ENCODE data around the gene TPP2.

TPP2 gene

DNA sequence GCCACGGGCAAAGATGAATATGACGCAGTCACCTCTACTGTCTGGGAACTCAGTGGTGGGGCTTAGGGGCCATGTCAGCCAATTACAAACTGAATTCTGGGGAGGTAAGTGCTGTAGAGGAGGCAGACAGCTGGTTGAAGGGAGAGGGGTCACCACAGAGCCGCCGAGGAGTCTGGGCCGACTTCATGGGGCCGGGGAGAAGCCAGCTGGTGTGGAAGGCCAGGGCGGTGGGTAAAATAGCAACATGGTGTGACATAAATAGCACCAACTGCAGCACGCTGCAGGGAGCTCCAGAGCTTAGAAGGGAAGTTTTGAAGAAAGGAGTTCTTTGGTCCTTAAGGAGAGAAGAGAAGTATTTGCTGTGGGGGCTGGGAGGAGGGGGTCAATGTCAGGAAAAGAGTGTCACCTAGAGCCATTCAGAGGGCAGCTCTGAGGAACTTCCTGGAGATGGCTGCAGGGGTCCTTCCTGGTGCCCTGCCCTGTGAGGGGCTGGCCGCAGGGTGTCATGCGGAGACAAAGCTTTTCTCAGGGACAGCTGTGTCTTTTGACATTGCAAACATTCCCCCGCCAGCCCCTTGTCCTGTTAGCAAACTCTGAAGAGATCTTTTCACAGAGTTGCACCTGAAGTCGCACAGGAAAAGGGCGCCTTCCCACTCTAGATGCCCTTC lies 91.7 kb downstream of the TPP2 start:
- ATAC-seq (ENCODE audit: low read depth) (no peak), DNase-seq (ENCODE audit: low spot score) (no peak)
- Histone ChIP-seq H3K4me1 (ENCODE audit: insufficient read depth, poor library complexity, severe bottlenecking) (peaks cover 6% of the 10 kb centered on the region), H3K36me3 (ENCODE audit: low read depth) (no peaks in the 10 kb centered on the region), H3K27me3 (ENCODE audit: insufficient read depth, poor library complexity, severe bottlenecking) (no peaks in the 10 kb centered on the region), H3K27ac (ENCODE audit: poor library complexity, severe bottlenecking) (no peak overlapping the region), H3K4me3 (ENCODE audit: severe bottlenecking) (no peak overlapping the region), H3K9me3 (ENCODE audit: severe bottlenecking) (no peaks in the 10 kb centered on the region)
- TF ChIP-seq CTCF (IDR thresholded peaks at IDR 0.05; ENCODE audit: poor library complexity, severe bottlenecking): no peak

DNA sequence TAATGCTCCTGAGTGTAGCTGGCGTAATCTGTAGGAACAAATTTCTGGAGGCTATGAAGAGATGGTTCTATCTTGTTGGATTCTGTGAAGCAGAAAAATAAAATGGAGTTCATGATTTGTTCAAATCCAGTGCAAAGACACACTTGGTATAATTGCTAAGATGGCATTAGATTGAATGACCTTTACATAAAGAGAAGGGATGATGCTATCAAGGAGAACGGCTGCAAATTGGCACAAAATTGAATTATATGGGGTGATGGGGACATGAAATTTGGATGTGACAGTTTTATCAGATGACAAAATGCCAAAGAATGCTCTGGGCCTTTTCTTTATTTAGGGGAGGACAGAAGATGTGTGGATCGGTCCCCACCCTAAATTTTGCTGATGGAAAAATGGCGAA lies 94.1 kb downstream of the TPP2 start:
- H3K27ac ChIP-seq (ENCODE audit: poor library complexity, severe bottlenecking): no peak overlapping the region
- H3K27me3 ChIP-seq (ENCODE audit: insufficient read depth, poor library complexity, severe bottlenecking): no peaks in the 10 kb centered on the region
- no peaks in the 10 kb centered on the region for H3K9me3 ChIP-seq (ENCODE audit: severe bottlenecking)
- no peak for TF ChIP-seq CTCF (IDR thresholded peaks at IDR 0.05; ENCODE audit: poor library complexity, severe bottlenecking)
- no peak overlapping the region for H3K4me3 ChIP-seq (ENCODE audit: severe bottlenecking)
- no peaks in the 10 kb centered on the region for H3K36me3 ChIP-seq (ENCODE audit: low read depth)
- ATAC-seq (ENCODE audit: low read depth) (no peak), DNase-seq (ENCODE audit: low spot score) (no peak)
- peaks cover 6% of the 10 kb centered on the region for H3K4me1 ChIP-seq (ENCODE audit: insufficient read depth, poor library complexity, severe bottlenecking)

DNA sequence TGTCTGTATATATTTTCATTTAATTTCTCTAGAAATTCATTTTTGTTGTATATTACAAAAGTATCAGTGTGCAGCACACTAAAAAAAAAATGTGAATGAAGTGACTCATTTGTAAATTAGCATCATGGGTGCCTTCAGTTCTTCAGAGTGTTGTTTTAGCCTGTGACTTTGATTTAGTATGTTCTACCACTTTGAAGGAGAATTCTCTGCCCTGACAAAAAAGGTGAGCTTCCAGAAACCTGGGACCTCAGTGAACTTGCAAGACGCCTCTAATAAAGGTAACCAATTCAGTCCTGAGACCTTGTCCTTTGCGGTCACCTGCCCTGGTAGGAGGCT lies 95.7 kb downstream of the TPP2 start:
- TF ChIP-seq CTCF (IDR thresholded peaks at IDR 0.05; ENCODE audit: poor library complexity, severe bottlenecking): no peak
- no peak for ATAC-seq (ENCODE audit: low read depth)
- H3K9me3 ChIP-seq (ENCODE audit: severe bottlenecking): no peaks in the 10 kb centered on the region
- H3K27ac ChIP-seq (ENCODE audit: poor library complexity, severe bottlenecking): no peak overlapping the region
- peaks cover 3% of the 10 kb centered on the region for H3K4me1 ChIP-seq (ENCODE audit: insufficient read depth, poor library complexity, severe bottlenecking)
- H3K4me3 ChIP-seq (ENCODE audit: severe bottlenecking): no peak overlapping the region
- no peaks in the 10 kb centered on the region for H3K27me3 ChIP-seq (ENCODE audit: insufficient read depth, poor library complexity, severe bottlenecking)
- no peak for DNase-seq (ENCODE audit: low spot score)
- H3K36me3 ChIP-seq (ENCODE audit: low read depth): no peaks in the 10 kb centered on the region

GRCh38 chr13:102693250-102693649 lies 96.5 kb downstream of the TPP2 start:
- ATAC-seq (ENCODE audit: low read depth) (no peak), DNase-seq (ENCODE audit: low spot score) (no peak)
- Histone ChIP-seq H3K4me1 (ENCODE audit: insufficient read depth, poor library complexity, severe bottlenecking) (no peaks in the 10 kb centered on the region), H3K27ac (ENCODE audit: poor library complexity, severe bottlenecking) (no peak overlapping the region), H3K4me3 (ENCODE audit: severe bottlenecking) (no peak overlapping the region), H3K36me3 (ENCODE audit: low read depth) (no peaks in the 10 kb centered on the region), H3K9me3 (ENCODE audit: severe bottlenecking) (no peaks in the 10 kb centered on the region), H3K27me3 (ENCODE audit: insufficient read depth, poor library complexity, severe bottlenecking) (no peaks in the 10 kb centered on the region)
- TF ChIP-seq CTCF (IDR thresholded peaks at IDR 0.05; ENCODE audit: poor library complexity, severe bottlenecking): no peak

GRCh38 chr13:102693776-102694175 lies 97.0 kb downstream of the TPP2 start:
- no peak for DNase-seq (ENCODE audit: low spot score)
- Histone ChIP-seq H3K36me3 (ENCODE audit: low read depth) (no peaks in the 10 kb centered on the region), H3K4me1 (ENCODE audit: insufficient read depth, poor library complexity, severe bottlenecking) (no peaks in the 10 kb centered on the region), H3K9me3 (ENCODE audit: severe bottlenecking) (no peaks in the 10 kb centered on the region), H3K4me3 (ENCODE audit: severe bottlenecking) (no peak overlapping the region), H3K27ac (ENCODE audit: poor library complexity, severe bottlenecking) (no peak overlapping the region), H3K27me3 (ENCODE audit: insufficient read depth, poor library complexity, severe bottlenecking) (no peaks in the 10 kb centered on the region)
- ATAC-seq (ENCODE audit: low read depth): no peak
- TF ChIP-seq CTCF (IDR thresholded peaks at IDR 0.05; ENCODE audit: poor library complexity, severe bottlenecking): no peak
